ENCODE results near the gene TSPAN7. TPM values are rescaled to one million over a fixed set of nuclear protein-coding genes. Genes with fewer than 3 reads are reported as not detected.

The TSPAN7 gene
- total RNA-seq, 2 donors from 2014 or later, result 6.2 to 15.1 TPM

- no peak overlapping the region for H3K27ac ChIP-seq (ENCODE audit: low read depth, low read length)
- Mint-ChIP-seq H3K27me3 (ENCODE audit: insufficient read depth) (no peaks in the 10 kb centered on the region), H3K4me1 (peaks cover 21% of the 10 kb centered on the region), H3K36me3 (ENCODE audit: low read depth) (no peaks in the 10 kb centered on the region), H3K27ac (no peak overlapping the region), H3K9me3 (peaks cover 46% of the 10 kb centered on the region), H3K4me3 (no peak overlapping the region)
- H3K9ac ChIP-seq (ENCODE audit: extremely low read depth, low read length, poor library complexity, severe bottlenecking), result no peak overlapping the region
- no peak for DNase-seq
- H3K27me3 ChIP-seq (ENCODE audit: control insufficient read depth, insufficient read depth, low read length, poor library complexity, severe bottlenecking), result no peaks in the 10 kb centered on the region
- TF ChIP-seq CTCF (conservative IDR thresholded peaks at IDR 0.05), result no peak
- H3K4me1 ChIP-seq (ENCODE audit: control insufficient read depth, insufficient read depth, low read length), result no peaks in the 10 kb centered on the region
- H3K9me3 ChIP-seq (ENCODE audit: control insufficient read depth, low read length), result no peaks in the 10 kb centered on the region
- no peaks in the 10 kb centered on the region for H3K36me3 ChIP-seq (ENCODE audit: control insufficient read depth, insufficient read depth, low read length)
- H3K4me3 ChIP-seq (ENCODE audit: low read length), result no peak overlapping the region
- 90% methylated on average over 2 of the region's 2 CpGs; no CpG with 5 or more reads in 1 of the 2 experiments for WGBS, 2 experiments (ENCODE audit: insufficient coverage in 1 of 2, insufficient read length in 1 of 2)
Observed at GRCh38 chrX:38634665-38635064, 73.3 kb downstream of the TSPAN7 start.

- H3K27ac ChIP-seq (ENCODE audit: low read depth, low read length), result no peak overlapping the region
- H3K36me3 Mint-ChIP-seq (ENCODE audit: low read depth), result no peaks in the 10 kb centered on the region
- no peaks in the 10 kb centered on the region for H3K4me1 ChIP-seq (ENCODE audit: control insufficient read depth, insufficient read depth, low read length)
- peaks cover 46% of the 10 kb centered on the region for H3K9me3 Mint-ChIP-seq
- no peaks in the 10 kb centered on the region for H3K27me3 Mint-ChIP-seq (ENCODE audit: insufficient read depth)
- H3K9ac ChIP-seq (ENCODE audit: extremely low read depth, low read length, poor library complexity, severe bottlenecking), result no peak overlapping the region
- H3K9me3 ChIP-seq (ENCODE audit: control insufficient read depth, low read length), result no peaks in the 10 kb centered on the region
- H3K36me3 ChIP-seq (ENCODE audit: control insufficient read depth, insufficient read depth, low read length), result no peaks in the 10 kb centered on the region
- no peak for TF ChIP-seq CTCF (conservative IDR thresholded peaks at IDR 0.05)
- peaks cover 31% of the 10 kb centered on the region for H3K4me1 Mint-ChIP-seq
- H3K4me3 ChIP-seq (ENCODE audit: low read length), result no peak overlapping the region
- H3K27me3 ChIP-seq (ENCODE audit: control insufficient read depth, insufficient read depth, low read length, poor library complexity, severe bottlenecking), result no peaks in the 10 kb centered on the region
- no peak for DNase-seq
- no peak overlapping the region for H3K27ac Mint-ChIP-seq
- H3K4me3 Mint-ChIP-seq, result no peak overlapping the region
- 84 to 100% methylated on average over 1 to 8 of the region's 8 CpGs for WGBS, 2 experiments (ENCODE audit: insufficient coverage in 1 of 2, insufficient read length in 1 of 2)
Observed at GRCh38 chrX:38636949-38637819, 75.8 kb downstream of the TSPAN7 start.

GRCh38 chrX:38638952-38639529 is 77.7 kb downstream of the TSPAN7 start:
- WGBS, 2 experiments (ENCODE audit: insufficient coverage in 1 of 2, insufficient read length in 1 of 2), result 81 to 95% methylated on average over 3 of the region's 5 CpGs

More at GRCh38 chrX:38638952-38639529, 77.7 kb downstream of the TSPAN7 start:
- Mint-ChIP-seq H3K27ac (no peak overlapping the region), H3K27me3 (ENCODE audit: insufficient read depth) (no peaks in the 10 kb centered on the region), H3K36me3 (ENCODE audit: low read depth) (no peaks in the 10 kb centered on the region), H3K9me3 (peaks cover 52% of the 10 kb centered on the region), H3K4me1 (peaks cover 31% of the 10 kb centered on the region), H3K4me3 (no peak overlapping the region)
- Histone ChIP-seq H3K4me3 (ENCODE audit: low read length) (no peak overlapping the region), H3K27me3 (ENCODE audit: control insufficient read depth, insufficient read depth, low read length, poor library complexity, severe bottlenecking) (no peaks in the 10 kb centered on the region), H3K36me3 (ENCODE audit: control insufficient read depth, insufficient read depth, low read length) (no peaks in the 10 kb centered on the region), H3K4me1 (ENCODE audit: control insufficient read depth, insufficient read depth, low read length) (no peaks in the 10 kb centered on the region), H3K27ac (ENCODE audit: low read depth, low read length) (no peak overlapping the region), H3K9me3 (ENCODE audit: control insufficient read depth, low read length) (no peaks in the 10 kb centered on the region), H3K9ac (ENCODE audit: extremely low read depth, low read length, poor library complexity, severe bottlenecking) (no peak overlapping the region)
- TF ChIP-seq CTCF (conservative IDR thresholded peaks at IDR 0.05), result no peak
- no peak for DNase-seq
